Measurements from ENCODE around the gene SLC39A11. TPM values are rescaled to one million over a fixed set of nuclear protein-coding genes. Genes with fewer than 3 reads are reported as not detected.
A peak's percentile ranks its signal among the peaks of the same experiment; 100 is the strongest.

SLC39A11 gene
- total RNA-seq, 1 donor from 2014 or later: 26.0 TPM

- no peak for TF ChIP-seq CTCF (IDR thresholded peaks at IDR 0.05; ENCODE audit: unreplicated experiment)
- H3K9me3 Mint-ChIP-seq: peaks cover 5% of the 10 kb centered on the region
- no peak overlapping the region for H3K27ac Mint-ChIP-seq
- H3K4me1 Mint-ChIP-seq: no peaks in the 10 kb centered on the region
- no peak overlapping the region for H3K4me3 Mint-ChIP-seq
- DNase-seq (ENCODE audit: low spot score in 2 of 2, unreplicated experiment in 2 of 2): no peak
- H3K36me3 Mint-ChIP-seq: peaks cover 2% of the 10 kb centered on the region
- H3K27me3 Mint-ChIP-seq (ENCODE audit: low read depth): no peaks in the 10 kb centered on the region
Measured at GRCh38 chr17:72913142-72913682, 179.3 kb downstream of the SLC39A11 start.

GRCh38 chr17:72906306-72906705 lies 186.2 kb downstream of the SLC39A11 start:
- Mint-ChIP-seq H3K27ac (no peak overlapping the region), H3K4me3 (no peak overlapping the region), H3K4me1 (peaks cover 13% of the 10 kb centered on the region), H3K27me3 (ENCODE audit: low read depth) (no peaks in the 10 kb centered on the region), H3K36me3 (no peaks in the 10 kb centered on the region), H3K9me3 (no peaks in the 10 kb centered on the region)
- no peak for TF ChIP-seq CTCF (IDR thresholded peaks at IDR 0.05; ENCODE audit: unreplicated experiment)
- no peak for DNase-seq (ENCODE audit: low spot score in 2 of 2, unreplicated experiment in 2 of 2)

GRCh38 chr17:72903522-72903921 lies 189.0 kb downstream of the SLC39A11 start:
- Mint-ChIP-seq H3K4me3 (no peak overlapping the region), H3K27me3 (ENCODE audit: low read depth) (no peaks in the 10 kb centered on the region), H3K4me1 (peaks cover 27% of the 10 kb centered on the region), H3K27ac (no peak overlapping the region), H3K9me3 (no peaks in the 10 kb centered on the region), H3K36me3 (no peaks in the 10 kb centered on the region)
- DNase-seq (ENCODE audit: low spot score in 2 of 2, unreplicated experiment in 2 of 2): no peak
- TF ChIP-seq CTCF (IDR thresholded peaks at IDR 0.05; ENCODE audit: unreplicated experiment): no peak

GRCh38 chr17:72901657-72902056 lies 190.8 kb downstream of the SLC39A11 start:
- H3K27me3 Mint-ChIP-seq (ENCODE audit: low read depth): no peaks in the 10 kb centered on the region
- no peaks in the 10 kb centered on the region for H3K36me3 Mint-ChIP-seq
- no peak for TF ChIP-seq CTCF (IDR thresholded peaks at IDR 0.05; ENCODE audit: unreplicated experiment)
- no peak for DNase-seq (ENCODE audit: low spot score in 2 of 2, unreplicated experiment in 2 of 2)
- no peaks in the 10 kb centered on the region for H3K9me3 Mint-ChIP-seq
- H3K27ac Mint-ChIP-seq: no peak overlapping the region
- no peak overlapping the region for H3K4me3 Mint-ChIP-seq
- H3K4me1 Mint-ChIP-seq: peaks cover 27% of the 10 kb centered on the region

GRCh38 chr17:72901083-72901482 lies 191.4 kb downstream of the SLC39A11 start:
- Mint-ChIP-seq H3K36me3 (no peaks in the 10 kb centered on the region), H3K4me3 (no peak overlapping the region), H3K27me3 (ENCODE audit: low read depth) (no peaks in the 10 kb centered on the region), H3K4me1 (peaks cover 27% of the 10 kb centered on the region), H3K27ac (peak overlapping the region; percentile 56), H3K9me3 (no peaks in the 10 kb centered on the region)
- no peak for DNase-seq (ENCODE audit: low spot score in 2 of 2, unreplicated experiment in 2 of 2)
- no peak for TF ChIP-seq CTCF (IDR thresholded peaks at IDR 0.05; ENCODE audit: unreplicated experiment)

- no peak for TF ChIP-seq CTCF (IDR thresholded peaks at IDR 0.05; ENCODE audit: unreplicated experiment)
- Mint-ChIP-seq H3K27me3 (ENCODE audit: low read depth) (no peaks in the 10 kb centered on the region), H3K4me3 (no peak overlapping the region), H3K27ac (no peak overlapping the region), H3K36me3 (no peaks in the 10 kb centered on the region), H3K9me3 (no peaks in the 10 kb centered on the region), H3K4me1 (peaks cover 27% of the 10 kb centered on the region)
- no peak for DNase-seq (ENCODE audit: low spot score in 2 of 2, unreplicated experiment in 2 of 2)
Measured at GRCh38 chr17:72900654-72900971, 191.9 kb downstream of the SLC39A11 start.
